MM.1S (cell line): ENCODE data around the gene MAP4K3.

Source experiments
- DNase-seq: peaks from one replicate; pipeline ENCODE4 v3.0.0-alpha.2; 2015
- H2AFZ ChIP-seq: fragments of 300-600 bp; sonication (generic); 2 replicates; pipeline ENCODE4 v1.6.0; 2016; ENCODE audit warnings: antibody characterized with exemption, low read length
- H3F3A ChIP-seq: fragments of 300-600 bp; sonication (generic); 2 replicates; pipeline ENCODE4 v1.6.1; 2016; ENCODE audit warnings: mild to moderate bottlenecking, antibody characterized with exemption, low read length, moderate library complexity, mixed read lengths; ENCODE audit not compliant: insufficient read depth
- H3K27ac ChIP-seq: fragments of 300-600 bp; sonication (generic); 2 replicates; pipeline ENCODE4 v1.5.1; 2016; ENCODE audit warnings: mild to moderate bottlenecking, low read length
- H3K27me3 ChIP-seq: fragments of 300-600 bp; sonication (generic); replicated peaks from 2 replicates; pipeline ENCODE4 v1.6.0; 2016; ENCODE audit warnings: low read length; ENCODE audit not compliant: insufficient read depth
- H3K36me3 ChIP-seq: fragments of 300-600 bp; sonication (generic); replicated peaks from 2 replicates; pipeline ENCODE4 v1.6.1; 2016; ENCODE audit warnings: mild to moderate bottlenecking, low read length, mixed read lengths; ENCODE audit not compliant: insufficient read depth
- H3K4me1 ChIP-seq: fragments of 300-600 bp; sonication (generic); 2 replicates; pipeline ENCODE4 v1.6.1; 2016; ENCODE audit warnings: low read length, mixed read lengths
- H3K4me2 ChIP-seq: fragments of 300-600 bp; sonication (generic); 2 replicates; pipeline ENCODE4 v1.6.0; 2016; ENCODE audit warnings: low read depth, low read length
- H3K4me3 ChIP-seq: fragments of 300-600 bp; sonication (generic); 2 replicates; pipeline ENCODE4 v1.5.1; 2016; ENCODE audit warnings: low read length, mixed read lengths
- H3K79me2 ChIP-seq: fragments of 300-600 bp; sonication (generic); 2 replicates; pipeline ENCODE4 v1.6.1; 2016; ENCODE audit warnings: mixed run types, low read length, mixed read lengths
- H3K9ac ChIP-seq: fragments of 300-600 bp; sonication (generic); 2 replicates; pipeline ENCODE4 v1.6.1; 2016; ENCODE audit warnings: low read length, mixed read lengths
- H3K9me2 ChIP-seq: fragments of 300-600 bp; sonication (generic); replicated peaks from 2 replicates; pipeline ENCODE4 v1.6.1; 2016; ENCODE audit warnings: mild to moderate bottlenecking, low read length, mixed read lengths; ENCODE audit not compliant: insufficient read depth
- H3K9me3 ChIP-seq: fragments of 300-600 bp; sonication (generic); replicated peaks from 2 replicates; pipeline ENCODE4 v1.6.1; 2016; ENCODE audit warnings: mild to moderate bottlenecking, low read length, mixed read lengths; ENCODE audit not compliant: insufficient read depth
- H4K20me1 ChIP-seq: fragments of 300-600 bp; sonication (generic); 2 replicates; pipeline ENCODE4 v1.6.1; 2016; ENCODE audit warnings: mild to moderate bottlenecking, low read length, moderate library complexity, mixed read lengths; ENCODE audit not compliant: insufficient read depth
- EZH2 ChIP-seq: fragments of 300-600 bp; sonication (generic); optimal IDR thresholded peaks from 2 replicates; pipeline ENCODE3; 2017; ENCODE audit warnings: low read depth, mild to moderate bottlenecking, antibody characterized with exemption, low read length, mixed read lengths
- EZH2phosphoT487 ChIP-seq: fragments of 300-600 bp; sonication (generic); IDR thresholded peaks from 2 replicates; pipeline ENCODE4 v1.6.1; 2018; ENCODE audit warnings: antibody characterized with exemption, low read length
- TF ChIP-seq, protein P1 (sequence below): fragments of 300-600 bp; sonication (generic); IDR thresholded peaks from 2 replicates; pipeline ENCODE4 v1.5.1; 2016; ENCODE audit warnings: antibody characterized with exemption, low read length, mixed read lengths

The MAP4K3 gene

DNA sequence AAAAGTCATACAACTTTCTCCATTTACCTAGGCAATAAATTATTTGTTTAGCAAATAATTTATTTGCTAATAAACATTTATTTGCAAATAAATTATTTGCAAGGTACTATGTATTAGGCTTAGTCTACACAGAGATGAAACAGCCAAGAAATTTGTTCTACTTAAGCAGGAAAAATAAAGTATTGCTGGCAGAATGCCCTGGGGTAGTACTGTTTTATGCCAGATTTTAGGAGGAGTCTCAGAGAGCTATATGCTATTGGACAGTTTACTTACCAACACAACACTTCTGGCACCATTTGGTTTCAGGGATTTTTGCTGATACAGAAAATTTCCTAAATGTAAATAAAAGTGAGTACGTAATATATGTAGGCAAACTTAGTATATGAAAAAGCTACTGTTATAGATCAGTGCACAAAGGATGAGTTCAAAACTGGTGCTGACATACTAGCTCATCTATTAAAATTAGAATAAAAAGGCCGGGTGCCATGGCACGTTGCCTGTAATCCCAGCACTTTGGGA, 170.1 kb downstream of the MAP4K3 start:
- H3K4me2 ChIP-seq: no peak overlapping the region

DNA sequence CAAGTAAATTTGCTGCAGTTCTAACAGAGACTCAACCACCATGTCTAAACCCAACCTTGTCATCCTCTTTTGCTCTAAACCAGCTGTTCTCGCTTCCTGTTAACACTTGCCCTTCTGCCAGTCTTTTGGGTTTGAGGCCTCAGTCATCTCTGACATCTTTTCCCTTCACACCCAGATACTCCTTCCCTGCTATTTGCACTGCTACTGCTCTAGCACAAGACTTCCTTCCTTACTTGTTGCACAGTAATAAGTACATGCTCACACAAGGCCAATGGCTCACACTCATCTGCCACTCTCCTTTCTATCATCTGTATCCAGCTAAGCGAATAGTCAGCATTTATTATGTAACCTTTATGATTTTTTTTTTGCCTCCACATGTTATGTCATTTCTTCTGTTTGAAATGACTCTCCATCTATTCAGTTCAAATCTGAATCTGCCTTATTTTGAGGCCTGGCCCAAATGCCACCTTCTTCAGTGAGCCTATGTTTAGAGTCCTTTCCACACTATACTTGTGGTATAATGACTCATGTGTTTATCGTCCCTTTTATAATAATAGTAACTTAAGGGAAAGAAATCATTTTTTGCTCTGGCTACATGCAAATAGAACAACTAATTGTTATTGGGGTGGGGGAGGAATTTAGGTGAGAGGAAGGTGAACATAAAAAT, 170.8 kb downstream of the MAP4K3 start:
- H3K79me2 ChIP-seq: no peaks in the 10 kb centered on the region
- no peaks in the 10 kb centered on the region for H4K20me1 ChIP-seq
- no peak overlapping the region for H3K4me3 ChIP-seq
- no peak overlapping the region for H2AFZ ChIP-seq
- no peaks in the 10 kb centered on the region for H3K27me3 ChIP-seq
- no peaks in the 10 kb centered on the region for H3K9me3 ChIP-seq
- H3K9me2 ChIP-seq: no peaks in the 10 kb centered on the region
- H3K4me2 ChIP-seq: peak overlapping the region; percentile 78
- H3K27ac ChIP-seq: peak overlapping the region; percentile 70; the same call in 1 of the 2 replicates
- H3F3A ChIP-seq: peaks cover 24% of the 10 kb centered on the region
- TF ChIP-seq, protein P1, sequence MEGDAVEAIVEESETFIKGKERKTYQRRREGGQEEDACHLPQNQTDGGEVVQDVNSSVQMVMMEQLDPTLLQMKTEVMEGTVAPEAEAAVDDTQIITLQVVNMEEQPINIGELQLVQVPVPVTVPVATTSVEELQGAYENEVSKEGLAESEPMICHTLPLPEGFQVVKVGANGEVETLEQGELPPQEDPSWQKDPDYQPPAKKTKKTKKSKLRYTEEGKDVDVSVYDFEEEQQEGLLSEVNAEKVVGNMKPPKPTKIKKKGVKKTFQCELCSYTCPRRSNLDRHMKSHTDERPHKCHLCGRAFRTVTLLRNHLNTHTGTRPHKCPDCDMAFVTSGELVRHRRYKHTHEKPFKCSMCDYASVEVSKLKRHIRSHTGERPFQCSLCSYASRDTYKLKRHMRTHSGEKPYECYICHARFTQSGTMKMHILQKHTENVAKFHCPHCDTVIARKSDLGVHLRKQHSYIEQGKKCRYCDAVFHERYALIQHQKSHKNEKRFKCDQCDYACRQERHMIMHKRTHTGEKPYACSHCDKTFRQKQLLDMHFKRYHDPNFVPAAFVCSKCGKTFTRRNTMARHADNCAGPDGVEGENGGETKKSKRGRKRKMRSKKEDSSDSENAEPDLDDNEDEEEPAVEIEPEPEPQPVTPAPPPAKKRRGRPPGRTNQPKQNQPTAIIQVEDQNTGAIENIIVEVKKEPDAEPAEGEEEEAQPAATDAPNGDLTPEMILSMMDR: no peak
- TF ChIP-seq EZH2 (no peak), EZH2phosphoT487 (no peak)
- peaks cover 32% of the 10 kb centered on the region for H3K4me1 ChIP-seq
- no peaks in the 10 kb centered on the region for H3K36me3 ChIP-seq
- no peak overlapping the region for H3K9ac ChIP-seq
- DNase-seq: peak; percentile 48

More for the DNA sequence above, 170.1 kb downstream of the MAP4K3 start:
- TF ChIP-seq EZH2 (no peak), EZH2phosphoT487 (no peak)
- TF ChIP-seq, protein P1: no peak
- H3K79me2 ChIP-seq: no peaks in the 10 kb centered on the region
- H4K20me1 ChIP-seq: no peaks in the 10 kb centered on the region
- no peak overlapping the region for H2AFZ ChIP-seq
- H3K4me1 ChIP-seq: peaks cover 32% of the 10 kb centered on the region
- H3K36me3 ChIP-seq: no peaks in the 10 kb centered on the region
- H3K4me3 ChIP-seq: no peak overlapping the region
- no peaks in the 10 kb centered on the region for H3K9me3 ChIP-seq
- no peaks in the 10 kb centered on the region for H3K9me2 ChIP-seq
- no peak for DNase-seq
- H3K9ac ChIP-seq: no peak overlapping the region
- H3K27me3 ChIP-seq: no peaks in the 10 kb centered on the region
- peaks cover 24% of the 10 kb centered on the region for H3F3A ChIP-seq
- no peak overlapping the region for H3K27ac ChIP-seq

DNA sequence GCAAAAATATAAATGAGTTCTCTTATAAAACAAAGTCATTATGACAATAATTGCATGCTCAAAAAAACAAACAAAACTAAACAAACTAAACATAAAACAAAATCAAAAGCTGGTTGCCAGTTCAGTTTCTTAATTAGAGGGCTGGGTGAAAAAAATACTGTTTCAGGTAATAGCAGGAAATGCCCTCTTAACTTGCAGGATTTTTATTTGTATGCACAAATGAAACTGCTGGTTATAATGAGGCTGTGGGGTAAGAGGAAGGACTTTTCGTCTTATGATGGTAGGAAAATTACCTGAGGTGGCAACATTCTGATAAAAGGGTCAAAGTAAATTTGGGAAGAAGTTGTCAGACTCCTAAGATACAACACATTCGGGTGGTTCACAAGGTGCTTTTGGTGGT, 171.8 kb downstream of the MAP4K3 start:
- peak; percentile 45 for DNase-seq
- Histone ChIP-seq H3K9me2 (no peaks in the 10 kb centered on the region), H3K27ac (peak overlapping the region; percentile 70), H3K4me1 (peaks cover 32% of the 10 kb centered on the region), H3K9me3 (no peaks in the 10 kb centered on the region), H3K36me3 (no peaks in the 10 kb centered on the region), H3K4me3 (peak overlapping the region; percentile 36), H3K4me2 (peak overlapping the region; percentile 78), H3F3A (peaks cover 24% of the 10 kb centered on the region), H3K9ac (peak overlapping the region; percentile 22; the same call in 1 of the 2 replicates), H4K20me1 (no peaks in the 10 kb centered on the region), H3K79me2 (no peaks in the 10 kb centered on the region), H2AFZ (peak overlapping the region; percentile 40; the same call in 1 of the 2 replicates), H3K27me3 (no peaks in the 10 kb centered on the region)
- TF ChIP-seq EZH2phosphoT487 (no peak), EZH2 (no peak)
- TF ChIP-seq, protein P1: no peak
